H1 (cell line): ENCODE results near the gene RRP7A.

ENCODE experiments used
- ATF3 ChIP-seq: IDR thresholded peaks from 2 replicates; pipeline ENCODE4 v1.6.1; 2011; ENCODE audit warnings: low read depth, mild to moderate bottlenecking, low read length; ENCODE audit not compliant: insufficient read depth
- CHD1 ChIP-seq: IDR thresholded peaks from 2 replicates; pipeline ENCODE4 v1.6.1; 2012; ENCODE audit warnings: low read depth, low read length, improper control_type of control experiment
- CREB1 ChIP-seq: IDR thresholded peaks from 2 replicates; pipeline ENCODE4 v1.6.1; 2012; ENCODE audit warnings: inconsistent platforms
- EZH2 ChIP-seq: fragments of 200-600 bp; sonication (generic); IDR thresholded peaks from 2 replicates; pipeline ENCODE4 v1.7.1; 2012; ENCODE audit warnings: low read depth, mild to moderate bottlenecking, moderate library complexity, low read length, inconsistent platforms; ENCODE audit not compliant: severe bottlenecking
- POLR2A ChIP-seq, 2 experiments: IDR thresholded peaks; 1 replicate in 1 of 2; 2 replicates in 1 of 2; pipeline ENCODE4 v1.6.1; 2011; ENCODE audit warnings: low read depth in 2 of 2, low read length in 2 of 2, mild to moderate bottlenecking in 2 of 2; ENCODE audit errors: control extremely low read depth in 1 of 2
- RAD21 ChIP-seq, 2 experiments: IDR thresholded peaks in 1 of 2; conservative IDR thresholded peaks in 1 of 2; 2 replicates each; pipeline ENCODE4 v1.6.1; 2011; ENCODE audit warnings: low read depth in 2 of 2, low read length in 2 of 2, improper control_type of control experiment in 1 of 2, inconsistent platforms in 1 of 2, mild to moderate bottlenecking in 1 of 2, moderate library complexity in 1 of 2
- SIN3A ChIP-seq, 2 experiments: IDR thresholded peaks in 1 of 2; conservative IDR thresholded peaks in 1 of 2; 2 replicates each; pipeline ENCODE4 v1.6.1; 2011 to 2012; ENCODE audit warnings: low read length in 2 of 2, improper control_type of control experiment in 1 of 2, low read depth in 1 of 2, mild to moderate bottlenecking in 1 of 2
- SIRT6 ChIP-seq: IDR thresholded peaks from one replicate; pipeline ENCODE4 v1.7.1; 2012; ENCODE audit warnings: low read length, inconsistent platforms
- SIX5 ChIP-seq: IDR thresholded peaks from 2 replicates; pipeline ENCODE4 v1.6.1; 2011; ENCODE audit warnings: mild to moderate bottlenecking, low read depth, low read length
- SP1 ChIP-seq: IDR thresholded peaks from 2 replicates; pipeline ENCODE4 v1.6.1; 2011; ENCODE audit warnings: low read depth, low read length
- SP2 ChIP-seq: IDR thresholded peaks from 2 replicates; pipeline ENCODE4 v1.6.1; 2012; ENCODE audit warnings: mild to moderate bottlenecking, low read length, inconsistent platforms
- TAF7 ChIP-seq: optimal IDR thresholded peaks from 2 replicates; pipeline ENCODE3; 2011; ENCODE audit warnings: low read depth, mild to moderate bottlenecking, inconsistent platforms, low read length, moderate library complexity, borderline replicate concordance
- TF ChIP-seq, protein P1 (sequence below), 3 experiments: IDR thresholded peaks; 1 replicate in 2 of 3; 2 replicates in 1 of 3; pipeline versions ENCODE4 v1.5.1 to v1.6.1; 2011; ENCODE audit warnings: low read length in 3 of 3, mild to moderate bottlenecking in 3 of 3, inconsistent platforms in 2 of 3, low read depth in 1 of 3, moderate library complexity in 1 of 3; ENCODE audit not compliant: insufficient read depth in 1 of 3; ENCODE audit errors: control extremely low read depth in 1 of 3

DNA sequence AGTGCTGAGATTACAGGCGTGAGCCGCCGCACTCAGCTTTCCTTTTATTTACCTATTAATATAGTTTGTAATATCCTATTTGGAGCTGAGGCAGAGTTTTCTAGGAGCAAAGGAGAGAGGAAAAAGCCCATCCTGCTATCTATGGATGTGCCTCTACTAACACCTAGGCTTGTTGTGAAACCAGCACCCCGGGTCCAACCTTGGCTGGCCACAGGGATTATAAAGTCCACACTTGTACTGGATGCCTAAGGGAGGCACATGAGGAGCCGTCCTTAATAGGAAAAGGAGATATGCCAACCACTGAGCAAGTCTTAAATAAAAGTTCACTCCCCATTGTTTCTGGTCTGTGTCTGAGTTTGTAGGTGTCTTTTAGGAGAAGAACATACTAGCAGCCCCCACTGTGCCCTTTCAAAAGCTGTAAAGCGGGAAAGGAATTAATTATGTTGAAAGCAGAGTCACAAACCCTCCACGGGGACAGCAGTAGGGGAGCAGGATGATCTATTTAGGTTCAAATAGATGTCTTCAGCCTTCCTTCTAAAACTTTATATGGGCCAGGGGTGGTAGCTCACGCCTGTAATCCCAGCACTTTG, 29.3 kb downstream of the RRP7A start:
- TF ChIP-seq SIX5 (no peak), RAD21 (IDR thresholded peaks at IDR 0.05 in 1 of 2, conservative IDR thresholded peaks at IDR 0.05 in 1 of 2; ENCODE audit: low read depth in 2 of 2, low read length in 2 of 2) (no peak), POLR2A (IDR thresholded peaks at IDR 0.05; ENCODE audit: control extremely low read depth in 1 of 2, low read depth in 2 of 2, low read length in 2 of 2) (no peak), SP1 (peak; percentile 51; the same call in 1 of the 2 replicates), EZH2 (no peak), ATF3 (no peak), SIRT6 (no peak), CHD1 (no peak), CREB1 (no peak), SIN3A (conservative IDR thresholded peaks at IDR 0.05 in 1 of 2, IDR thresholded peaks at IDR 0.05 in 1 of 2; ENCODE audit: low read depth in 1 of 2, low read length in 2 of 2) (no peak), TAF7 (no peak), SP2 (no peak)
- TF ChIP-seq, protein P1, sequence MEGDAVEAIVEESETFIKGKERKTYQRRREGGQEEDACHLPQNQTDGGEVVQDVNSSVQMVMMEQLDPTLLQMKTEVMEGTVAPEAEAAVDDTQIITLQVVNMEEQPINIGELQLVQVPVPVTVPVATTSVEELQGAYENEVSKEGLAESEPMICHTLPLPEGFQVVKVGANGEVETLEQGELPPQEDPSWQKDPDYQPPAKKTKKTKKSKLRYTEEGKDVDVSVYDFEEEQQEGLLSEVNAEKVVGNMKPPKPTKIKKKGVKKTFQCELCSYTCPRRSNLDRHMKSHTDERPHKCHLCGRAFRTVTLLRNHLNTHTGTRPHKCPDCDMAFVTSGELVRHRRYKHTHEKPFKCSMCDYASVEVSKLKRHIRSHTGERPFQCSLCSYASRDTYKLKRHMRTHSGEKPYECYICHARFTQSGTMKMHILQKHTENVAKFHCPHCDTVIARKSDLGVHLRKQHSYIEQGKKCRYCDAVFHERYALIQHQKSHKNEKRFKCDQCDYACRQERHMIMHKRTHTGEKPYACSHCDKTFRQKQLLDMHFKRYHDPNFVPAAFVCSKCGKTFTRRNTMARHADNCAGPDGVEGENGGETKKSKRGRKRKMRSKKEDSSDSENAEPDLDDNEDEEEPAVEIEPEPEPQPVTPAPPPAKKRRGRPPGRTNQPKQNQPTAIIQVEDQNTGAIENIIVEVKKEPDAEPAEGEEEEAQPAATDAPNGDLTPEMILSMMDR (IDR thresholded peaks at IDR 0.05; ENCODE audit: control extremely low read depth in 1 of 3, insufficient read depth in 1 of 3, low read depth in 1 of 3, low read length in 3 of 3): no peak
